Measurements from ENCODE around the gene PDIA2. TPM values are rescaled to one million over a fixed set of nuclear protein-coding genes. Genes with fewer than 3 reads are reported as not detected.

The PDIA2 gene
- total and polyA plus RNA-seq, 5 donors from 2014 or later = not detected

- H3K4me3 ChIP-seq (ENCODE audit: low read depth, low read length) = no peak overlapping the region
- Mint-ChIP-seq H3K27ac (peak overlapping the region in 1 of 3 donors; percentile 18), H3K27me3 (no peaks in the 10 kb centered on the region), H3K9me3 (no peaks in the 10 kb centered on the region), H3K36me3 (peaks cover 5% of the 10 kb centered on the region), H3K4me1 (peaks cover 0 to 3% (median 0%) of the 10 kb centered on the region in 4 donors), H3K4me3 (no peak overlapping the region)
- peaks cover 23% of the 10 kb centered on the region for H3K36me3 ChIP-seq (ENCODE audit: control insufficient read depth, insufficient read depth, low read length)
- DNase-seq (no peak), ATAC-seq (ENCODE audit: low read depth in 2 of 2) (no peak)
- no peaks in the 10 kb centered on the region for H3K4me1 ChIP-seq (ENCODE audit: control insufficient read depth, insufficient read depth, low read length, poor library complexity, severe bottlenecking)
- H3K27ac ChIP-seq (ENCODE audit: insufficient read depth, low read length, poor library complexity, severe bottlenecking) = no peak overlapping the region
- no peaks in the 10 kb centered on the region for H3K9me3 ChIP-seq (ENCODE audit: control insufficient read depth in 2 of 2, low read length in 2 of 2)
- H3K27me3 ChIP-seq (ENCODE audit: control insufficient read depth, insufficient read depth, low read length) = no peaks in the 10 kb centered on the region
Measured at GRCh38 chr16:301235-301634, 18.3 kb downstream of the PDIA2 start.

DNA sequence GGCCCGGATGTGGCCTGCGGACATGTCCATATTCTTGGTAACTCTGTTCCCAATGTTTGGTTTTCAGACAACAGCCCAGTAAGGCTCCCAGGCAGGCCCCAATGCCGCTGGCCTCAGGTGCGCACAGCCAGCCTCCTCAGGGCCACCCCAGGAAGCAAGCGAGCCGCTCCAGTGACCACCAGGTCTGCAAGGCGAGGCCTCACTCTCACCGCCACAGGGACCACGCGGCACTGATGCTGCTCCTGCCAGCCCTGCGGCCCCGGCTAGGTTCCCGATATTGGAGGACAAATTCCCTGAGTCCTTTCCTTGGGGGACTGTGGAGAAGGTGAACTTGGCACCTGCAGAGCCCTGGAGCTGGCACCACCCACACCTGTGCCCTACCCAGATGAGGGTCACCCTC lies 19.0 kb downstream of the PDIA2 start:
- Mint-ChIP-seq H3K27me3 (no peaks in the 10 kb centered on the region), H3K36me3 (peaks cover 8% of the 10 kb centered on the region), H3K4me3 (no peak overlapping the region), H3K4me1 (peaks cover 0 to 3% (median 0%) of the 10 kb centered on the region in 4 donors), H3K9me3 (no peaks in the 10 kb centered on the region), H3K27ac (no peak overlapping the region)
- ATAC-seq (ENCODE audit: low read depth in 2 of 2) (no peak), DNase-seq (no peak)
- no peak overlapping the region for H3K4me3 ChIP-seq (ENCODE audit: low read depth, low read length)
- H3K27me3 ChIP-seq (ENCODE audit: control insufficient read depth, insufficient read depth, low read length) = no peaks in the 10 kb centered on the region
- peaks cover 24% of the 10 kb centered on the region for H3K36me3 ChIP-seq (ENCODE audit: control insufficient read depth, insufficient read depth, low read length)
- H3K4me1 ChIP-seq (ENCODE audit: control insufficient read depth, insufficient read depth, low read length, poor library complexity, severe bottlenecking) = no peaks in the 10 kb centered on the region
- no peak overlapping the region for H3K27ac ChIP-seq (ENCODE audit: insufficient read depth, low read length, poor library complexity, severe bottlenecking)
- no peaks in the 10 kb centered on the region for H3K9me3 ChIP-seq (ENCODE audit: control insufficient read depth in 2 of 2, low read length in 2 of 2)

GRCh38 chr16:303760-304505 lies 21.0 kb downstream of the PDIA2 start:
- DNase-seq (no peak), ATAC-seq (ENCODE audit: low read depth in 2 of 2) (peak in 1 of 2 donors; percentile 46)
- Mint-ChIP-seq H3K36me3 (peaks cover 8% of the 10 kb centered on the region), H3K4me3 (no peak overlapping the region), H3K27me3 (no peaks in the 10 kb centered on the region), H3K27ac (no peak overlapping the region), H3K4me1 (peaks cover 0 to 3% (median 0%) of the 10 kb centered on the region in 4 donors), H3K9me3 (no peaks in the 10 kb centered on the region)
- peaks cover 33% of the 10 kb centered on the region for H3K36me3 ChIP-seq (ENCODE audit: control insufficient read depth, insufficient read depth, low read length)
- H3K4me3 ChIP-seq (ENCODE audit: low read depth, low read length) = no peak overlapping the region
- H3K27ac ChIP-seq (ENCODE audit: insufficient read depth, low read length, poor library complexity, severe bottlenecking) = no peak overlapping the region
- H3K4me1 ChIP-seq (ENCODE audit: control insufficient read depth, insufficient read depth, low read length, poor library complexity, severe bottlenecking) = no peaks in the 10 kb centered on the region
- no peaks in the 10 kb centered on the region for H3K27me3 ChIP-seq (ENCODE audit: control insufficient read depth, insufficient read depth, low read length)
- no peaks in the 10 kb centered on the region for H3K9me3 ChIP-seq (ENCODE audit: control insufficient read depth in 2 of 2, low read length in 2 of 2)

DNA sequence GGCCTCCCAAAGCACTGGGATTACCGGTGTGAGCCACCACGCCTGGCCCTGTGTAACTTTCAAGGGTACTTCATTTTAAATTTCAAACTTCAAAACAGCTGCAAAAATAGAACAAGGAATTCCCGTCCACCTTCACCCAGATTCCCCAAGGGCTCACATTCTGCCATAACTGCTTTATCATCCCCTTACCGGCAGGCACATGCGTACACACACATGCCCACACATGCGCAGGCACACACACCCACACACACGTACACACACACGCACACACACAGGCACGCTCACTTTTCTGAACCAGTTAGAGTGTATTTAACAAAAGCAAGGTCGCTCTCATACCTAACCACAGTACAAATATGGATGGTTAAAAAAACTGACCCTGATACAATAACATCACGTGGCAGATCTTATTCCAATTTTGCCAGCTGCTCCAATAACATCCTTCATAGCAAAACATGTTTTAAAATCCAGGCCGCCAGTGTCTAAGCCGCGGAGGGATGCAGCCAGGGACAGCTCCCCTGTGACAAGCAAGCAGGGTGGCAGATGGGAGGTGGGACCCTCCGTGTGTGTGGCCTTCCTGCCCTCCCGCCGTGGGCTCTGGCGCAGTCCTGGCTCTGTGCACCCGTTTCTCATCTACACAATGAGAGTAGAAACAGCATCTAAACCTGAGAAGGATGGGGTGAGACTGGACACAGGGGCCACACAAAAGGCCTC lies 23.1 kb downstream of the PDIA2 start:
- H3K36me3 ChIP-seq (ENCODE audit: control insufficient read depth, insufficient read depth, low read length) = peaks cover 38% of the 10 kb centered on the region
- DNase-seq = no peak
- Mint-ChIP-seq H3K9me3 (no peaks in the 10 kb centered on the region), H3K4me1 (peaks cover 0 to 8% (median 3%) of the 10 kb centered on the region in 4 donors), H3K4me3 (no peak overlapping the region), H3K27me3 (no peaks in the 10 kb centered on the region), H3K36me3 (peaks cover 12% of the 10 kb centered on the region), H3K27ac (peak overlapping the region in 1 of 3 donors; percentile 28)
- no peak overlapping the region for H3K4me3 ChIP-seq (ENCODE audit: low read depth, low read length)
- H3K27ac ChIP-seq (ENCODE audit: insufficient read depth, low read length, poor library complexity, severe bottlenecking) = no peak overlapping the region
- no peaks in the 10 kb centered on the region for H3K9me3 ChIP-seq (ENCODE audit: control insufficient read depth in 2 of 2, low read length in 2 of 2)
- H3K4me1 ChIP-seq (ENCODE audit: control insufficient read depth, insufficient read depth, low read length, poor library complexity, severe bottlenecking) = peaks cover 4% of the 10 kb centered on the region
- ATAC-seq (ENCODE audit: low read depth in 2 of 2) = no peak
- H3K27me3 ChIP-seq (ENCODE audit: control insufficient read depth, insufficient read depth, low read length) = no peaks in the 10 kb centered on the region

- Histone ChIP-seq H3K36me3 (ENCODE audit: control insufficient read depth, insufficient read depth, low read length) (peaks cover 37% of the 10 kb centered on the region), H3K4me1 (ENCODE audit: control insufficient read depth, insufficient read depth, low read length, poor library complexity, severe bottlenecking) (peaks cover 4% of the 10 kb centered on the region), H3K9me3 (ENCODE audit: control insufficient read depth in 2 of 2, low read length in 2 of 2) (no peaks in the 10 kb centered on the region), H3K27ac (ENCODE audit: insufficient read depth, low read length, poor library complexity, severe bottlenecking) (no peak overlapping the region), H3K27me3 (ENCODE audit: control insufficient read depth, insufficient read depth, low read length) (no peaks in the 10 kb centered on the region), H3K4me3 (ENCODE audit: low read depth, low read length) (no peak overlapping the region)
- peaks cover 0 to 8% (median 3%) of the 10 kb centered on the region in 4 donors for H3K4me1 Mint-ChIP-seq
- H3K9me3 Mint-ChIP-seq = no peaks in the 10 kb centered on the region
- no peak overlapping the region for H3K4me3 Mint-ChIP-seq
- no peaks in the 10 kb centered on the region for H3K27me3 Mint-ChIP-seq
- ATAC-seq (ENCODE audit: low read depth in 2 of 2) (no peak), DNase-seq (no peak)
- peaks cover 12% of the 10 kb centered on the region for H3K36me3 Mint-ChIP-seq
- H3K27ac Mint-ChIP-seq = no peak overlapping the region
Measured at GRCh38 chr16:306911-307370, 24.0 kb downstream of the PDIA2 start.

GRCh38 chr16:307691-308312 lies 24.8 kb downstream of the PDIA2 start:
- Mint-ChIP-seq H3K36me3 (peaks cover 12% of the 10 kb centered on the region), H3K4me1 (peaks cover 0 to 8% (median 3%) of the 10 kb centered on the region in 4 donors), H3K27ac (no peak overlapping the region), H3K9me3 (no peaks in the 10 kb centered on the region), H3K4me3 (no peak overlapping the region), H3K27me3 (no peaks in the 10 kb centered on the region)
- Histone ChIP-seq H3K36me3 (ENCODE audit: control insufficient read depth, insufficient read depth, low read length) (peaks cover 37% of the 10 kb centered on the region), H3K4me3 (ENCODE audit: low read depth, low read length) (no peak overlapping the region), H3K9me3 (ENCODE audit: control insufficient read depth in 2 of 2, low read length in 2 of 2) (no peaks in the 10 kb centered on the region), H3K4me1 (ENCODE audit: control insufficient read depth, insufficient read depth, low read length, poor library complexity, severe bottlenecking) (peaks cover 4% of the 10 kb centered on the region), H3K27me3 (ENCODE audit: control insufficient read depth, insufficient read depth, low read length) (no peaks in the 10 kb centered on the region), H3K27ac (ENCODE audit: insufficient read depth, low read length, poor library complexity, severe bottlenecking) (no peak overlapping the region)
- no peak for ATAC-seq (ENCODE audit: low read depth in 2 of 2)
- DNase-seq = no peak

DNA sequence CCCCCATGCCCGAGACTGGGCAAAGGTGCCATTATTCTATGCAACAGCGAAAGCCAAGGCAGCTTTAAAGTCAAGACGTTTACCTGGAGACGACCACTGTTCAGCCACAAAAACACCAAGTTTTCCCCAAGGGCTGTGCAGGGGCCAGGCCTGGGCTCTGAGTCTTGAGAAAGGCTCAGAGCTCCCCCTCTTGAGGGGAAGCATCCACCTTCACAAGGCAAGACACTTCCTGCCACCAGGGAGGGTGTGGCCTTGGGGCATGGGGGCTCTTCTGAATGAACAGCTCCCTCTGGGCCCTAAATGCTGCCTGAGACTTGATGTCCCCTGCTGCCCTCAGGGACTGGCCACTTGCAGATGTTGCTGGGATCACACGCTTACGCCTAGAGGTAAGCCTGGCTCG lies 26.5 kb downstream of the PDIA2 start:
- Mint-ChIP-seq H3K36me3 (peaks cover 12% of the 10 kb centered on the region), H3K4me1 (peaks cover 0 to 8% (median 3%) of the 10 kb centered on the region in 4 donors), H3K4me3 (no peak overlapping the region), H3K9me3 (no peaks in the 10 kb centered on the region), H3K27ac (peak overlapping the region in 2 of 3 donors; percentile 38 to 69), H3K27me3 (no peaks in the 10 kb centered on the region)
- Histone ChIP-seq H3K9me3 (ENCODE audit: control insufficient read depth in 2 of 2, low read length in 2 of 2) (no peaks in the 10 kb centered on the region), H3K27me3 (ENCODE audit: control insufficient read depth, insufficient read depth, low read length) (no peaks in the 10 kb centered on the region), H3K4me3 (ENCODE audit: low read depth, low read length) (no peak overlapping the region), H3K4me1 (ENCODE audit: control insufficient read depth, insufficient read depth, low read length, poor library complexity, severe bottlenecking) (peaks cover 4% of the 10 kb centered on the region), H3K27ac (ENCODE audit: insufficient read depth, low read length, poor library complexity, severe bottlenecking) (no peak overlapping the region), H3K36me3 (ENCODE audit: control insufficient read depth, insufficient read depth, low read length) (peaks cover 50% of the 10 kb centered on the region)
- ATAC-seq (ENCODE audit: low read depth in 2 of 2) = peak; percentile 24 to 47
- peak in 1 of 3 donors; percentile 59 for DNase-seq

Measured in CD4-positive, CD25-positive, alpha-beta regulatory T cell (primary cell).